GM19467 (cell line): ENCODE data around the gene NPHS1.
"Not testable (repeated sequence)": the region's sequence is repeated elsewhere in the genome, so short reads cannot be mapped to it uniquely, and the experiment has no call there.

Experiments
- ATAC-seq: cut with Tn5 transposase; IDR thresholded peaks from one replicate; pipeline ENCODE4 v1.9.1; 2021; ENCODE audit warnings: mild to moderate bottlenecking, moderate library complexity; ENCODE audit not compliant: unreplicated experiment

Gene NPHS1

DNA sequence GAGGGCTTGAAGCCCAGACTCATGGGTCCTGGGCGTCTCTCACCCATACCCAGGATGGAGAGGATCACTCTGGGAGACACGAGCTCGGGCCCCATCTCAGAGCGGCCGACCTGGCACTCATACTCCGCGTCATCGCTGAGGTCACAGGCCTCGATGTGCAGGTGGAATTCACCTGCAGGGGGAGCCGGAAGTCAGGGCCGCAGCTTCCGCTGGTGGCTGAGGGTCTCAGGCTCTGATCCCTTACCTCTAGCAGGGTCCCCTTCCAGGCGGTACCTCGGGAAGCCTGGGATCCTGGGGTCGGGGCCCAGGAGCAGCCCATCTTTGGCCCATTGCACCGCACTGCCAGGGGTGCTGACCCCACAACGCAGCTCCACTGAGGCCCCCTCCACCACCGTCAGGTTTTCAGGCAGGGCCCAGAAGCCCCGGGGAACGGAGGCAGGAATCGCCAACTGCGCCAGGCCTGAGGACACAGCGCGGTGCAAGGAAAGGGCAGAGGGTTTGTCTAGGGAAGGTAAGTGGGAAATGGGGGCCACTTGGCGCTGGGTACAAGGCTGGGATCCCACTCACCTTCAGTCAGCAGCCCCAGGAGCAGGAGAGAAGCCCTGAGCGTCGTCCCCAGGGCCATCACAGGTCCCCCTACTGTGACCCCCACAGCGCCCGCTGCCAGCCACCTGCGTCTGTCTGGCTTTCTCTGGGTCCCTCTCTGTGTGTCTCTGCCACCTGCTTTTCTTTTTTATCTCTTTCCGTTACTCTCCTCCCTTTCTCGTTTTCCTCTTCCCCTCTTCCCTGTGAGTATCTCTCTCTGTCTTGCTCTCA is 883 bp downstream of the NPHS1 start:
- ATAC-seq = no peak

DNA sequence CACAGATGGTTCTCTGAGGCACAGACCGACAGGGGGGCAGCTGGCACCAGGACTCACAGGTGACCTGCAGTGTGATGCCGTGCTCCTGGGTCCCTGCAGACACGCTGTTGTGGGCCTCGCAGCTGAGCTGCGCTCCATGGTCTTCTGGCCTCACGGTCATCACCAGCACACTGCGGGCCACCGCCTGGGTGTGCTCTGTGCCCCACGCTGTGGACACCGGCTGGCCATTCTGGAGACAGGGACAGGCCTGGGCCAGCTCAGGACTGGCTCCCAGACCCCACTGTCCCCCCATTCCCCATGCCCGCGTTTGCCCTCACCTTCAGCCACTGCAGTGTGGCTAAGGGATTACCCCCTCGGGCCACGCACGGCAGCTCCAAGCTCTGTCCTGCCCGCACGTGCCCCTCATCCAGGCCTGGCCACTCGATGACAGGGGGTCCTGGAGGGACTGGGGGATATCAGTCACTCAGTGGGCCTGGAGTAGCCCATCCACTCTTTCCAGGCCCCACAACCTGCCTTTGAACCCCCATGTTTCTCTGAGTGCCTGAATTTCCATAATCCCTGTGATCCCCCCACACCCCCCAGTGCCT is 3.3 kb downstream of the NPHS1 start:
- no peak for ATAC-seq

DNA sequence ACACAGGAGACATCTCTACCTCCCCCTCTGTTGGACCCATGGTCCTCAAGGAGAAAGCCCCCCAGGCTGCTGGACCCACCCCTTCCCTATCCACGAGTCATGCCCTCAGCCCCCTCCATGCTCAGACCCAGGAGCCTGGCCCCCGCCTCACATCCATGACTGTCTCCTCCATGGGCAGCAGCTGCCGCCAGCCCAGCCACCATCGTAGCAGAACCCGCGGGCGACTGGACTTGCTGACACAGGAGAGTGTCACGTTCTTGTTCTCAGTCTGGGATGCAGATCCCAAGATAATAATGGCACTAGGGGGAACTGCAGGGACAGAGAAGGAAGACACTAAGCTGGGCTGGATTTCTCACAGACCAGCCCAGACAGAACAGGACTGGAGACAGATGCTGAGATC is 3.8 kb downstream of the NPHS1 start:
- no peak for ATAC-seq

GRCh38 chr19:35847911-35848310 is 4.4 kb downstream of the NPHS1 start:
- ATAC-seq = no peak

GRCh38 chr19:35846038-35846668 is 6.2 kb downstream of the NPHS1 start:
- ATAC-seq = no peak

- ATAC-seq = no peak
These were observed 6.9 kb downstream of the NPHS1 start for GRCh38 chr19:35845215-35846037.

DNA sequence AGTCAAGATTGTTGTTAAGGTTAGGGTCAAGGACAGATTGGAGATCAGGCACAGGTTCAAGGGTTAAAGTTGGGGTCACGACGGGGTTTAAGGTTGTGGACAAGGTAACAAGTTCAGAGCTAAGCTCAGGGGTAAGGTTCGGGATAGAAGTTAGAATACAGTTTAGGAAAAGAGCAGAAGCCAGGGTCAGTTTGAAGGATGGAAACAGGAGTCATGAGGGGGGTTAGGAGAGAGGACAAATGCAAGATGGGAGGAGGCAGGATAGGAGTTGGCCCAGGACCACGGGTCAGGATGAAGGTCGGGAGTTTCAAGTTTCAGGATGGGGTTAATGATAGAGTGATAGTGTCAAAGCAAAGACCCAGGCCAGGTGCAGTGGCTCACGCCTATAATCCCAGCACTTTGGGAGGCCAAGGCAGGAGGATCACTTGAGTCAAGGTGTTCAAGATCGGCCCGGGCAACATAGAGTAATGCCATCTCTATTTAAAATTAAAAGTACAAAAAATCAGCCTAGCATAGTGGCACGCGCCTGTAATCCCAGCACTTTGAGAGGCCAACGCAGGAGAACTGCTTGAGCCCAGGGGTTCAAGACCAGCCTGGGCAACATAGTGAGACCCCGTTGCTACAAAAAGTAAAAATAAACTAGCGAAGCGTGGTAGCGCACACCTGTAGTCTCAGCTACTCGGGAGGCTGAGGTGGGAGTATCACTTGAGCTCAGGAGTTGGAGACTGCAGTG is 7.7 kb downstream of the NPHS1 start:
- ATAC-seq = no peak

DNA sequence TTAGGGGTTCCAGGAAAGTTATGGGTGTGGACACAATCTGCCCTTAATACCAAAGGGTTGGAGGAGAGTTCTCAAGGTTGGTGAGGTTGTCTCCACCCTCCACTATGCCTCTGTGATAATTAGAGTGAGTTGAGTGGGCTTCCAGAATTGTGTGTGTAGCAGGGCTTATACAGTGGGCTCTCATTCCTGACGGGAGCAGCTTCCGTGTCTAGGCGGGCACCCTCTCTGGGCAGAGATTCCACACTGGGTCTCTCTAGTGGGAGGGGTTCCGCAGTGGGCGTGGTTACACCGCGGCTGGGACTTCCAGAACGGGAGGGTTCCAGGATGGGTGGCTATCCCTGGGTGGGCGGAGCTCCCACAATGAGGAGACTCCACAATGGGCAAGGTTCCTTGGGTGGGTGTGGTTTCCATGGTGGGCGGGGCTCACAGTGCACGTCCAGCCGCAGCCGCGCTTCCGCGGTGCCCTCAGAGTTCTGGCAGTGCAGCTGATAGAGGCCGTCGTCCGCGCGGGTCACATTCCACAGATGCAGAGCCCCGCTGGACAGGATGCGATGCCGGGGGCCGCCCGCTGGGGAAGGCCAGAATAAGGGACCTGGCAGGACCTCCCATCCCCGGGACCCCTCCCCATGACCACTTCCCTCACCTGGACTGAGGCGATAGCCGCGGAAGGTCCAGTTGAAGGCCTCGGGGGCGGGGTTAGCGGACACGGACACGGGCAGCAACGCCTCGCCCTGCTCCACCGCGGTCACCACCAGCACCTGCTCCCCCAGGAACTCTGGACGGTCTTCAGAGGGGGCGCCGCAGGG is 8.4 kb downstream of the NPHS1 start:
- no peak for ATAC-seq

- no peak for ATAC-seq
These were observed 9.5 kb downstream of the NPHS1 start for GRCh38 chr19:35842666-35843272.

DNA sequence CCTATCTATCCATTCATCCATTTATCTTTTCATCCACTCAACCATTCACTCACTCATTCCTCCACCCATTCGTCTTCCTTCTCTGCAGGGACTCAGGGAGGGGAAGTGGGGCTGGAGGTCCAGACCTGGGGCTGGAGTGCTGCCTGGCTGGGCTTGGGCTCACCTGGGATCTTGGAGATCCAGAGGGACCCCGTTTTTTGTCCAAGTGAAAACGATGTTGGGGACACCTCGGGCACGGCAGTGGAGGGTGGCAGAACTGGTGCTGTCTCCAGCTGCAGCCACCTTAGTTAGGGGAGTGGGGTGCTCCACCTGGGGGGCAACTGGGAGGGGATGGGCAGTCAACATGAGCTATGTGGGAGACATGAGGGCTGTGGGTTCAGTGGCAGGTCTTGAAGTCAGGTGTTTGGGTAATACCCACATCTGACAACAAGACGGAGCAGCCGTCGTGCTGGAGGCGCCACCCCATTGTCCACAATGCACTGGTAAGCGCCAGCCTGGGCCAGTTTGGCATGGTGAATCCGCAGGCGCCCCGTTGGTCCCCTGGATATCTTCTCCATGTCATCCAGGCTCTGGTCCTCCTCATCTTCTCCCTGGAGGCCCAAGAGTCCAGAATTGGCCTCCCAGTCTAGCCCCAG is 10.2 kb downstream of the NPHS1 start:
- no peak for ATAC-seq

GRCh38 chr19:35836096-35836495 is 16.2 kb downstream of the NPHS1 start:
- ATAC-seq = not testable (repeated sequence)

DNA sequence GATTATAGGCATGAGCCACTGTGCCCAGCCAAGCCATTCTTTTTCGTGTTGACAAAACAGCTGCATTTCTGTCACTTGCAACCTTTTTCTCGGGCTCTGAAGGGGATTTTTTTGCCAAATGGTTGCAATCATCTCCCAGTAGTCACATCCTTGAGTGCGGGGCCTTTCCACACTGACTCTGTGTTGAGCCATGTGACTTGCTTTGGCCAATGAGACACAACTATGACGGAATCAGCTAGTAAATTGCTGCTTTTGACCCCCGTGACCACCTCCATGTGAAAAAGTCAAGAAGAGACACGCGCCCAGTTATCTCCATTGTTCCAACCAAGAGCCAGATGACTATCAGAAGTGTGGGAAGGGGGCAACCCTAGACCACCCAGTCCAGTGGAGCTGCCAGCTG is 18.3 kb downstream of the NPHS1 start:
- no peak for ATAC-seq

GRCh38 chr19:35832054-35832453 is 20.2 kb downstream of the NPHS1 start:
- no peak for ATAC-seq

DNA sequence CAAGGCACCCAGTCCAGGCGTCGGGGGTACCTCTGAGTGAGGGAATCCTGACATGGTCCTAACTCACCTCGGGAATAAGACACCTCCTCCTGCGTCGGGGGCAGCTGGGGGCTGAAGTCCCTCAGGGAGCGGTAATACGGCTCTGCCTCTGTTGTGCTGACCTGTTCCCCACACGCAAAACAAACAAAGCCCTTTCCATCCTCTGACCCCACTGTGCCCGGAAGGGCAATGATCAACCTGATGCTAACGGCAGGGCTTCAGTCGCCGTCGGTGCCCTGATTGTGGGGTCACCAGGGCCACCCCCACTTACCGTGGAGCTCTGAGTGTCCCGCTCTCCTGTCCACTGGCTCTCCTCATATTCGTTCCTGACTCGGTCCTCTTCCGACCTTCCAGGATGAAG is 21.3 kb downstream of the NPHS1 start:
- no peak for ATAC-seq

- ATAC-seq = no peak
These were observed 23.5 kb downstream of the NPHS1 start for GRCh38 chr19:35828692-35829301.

GRCh38 chr19:35824150-35824549 is 28.2 kb downstream of the NPHS1 start:
- ATAC-seq = no peak

- no peak for ATAC-seq
These were observed 29.7 kb downstream of the NPHS1 start for GRCh38 chr19:35822579-35822978.

DNA sequence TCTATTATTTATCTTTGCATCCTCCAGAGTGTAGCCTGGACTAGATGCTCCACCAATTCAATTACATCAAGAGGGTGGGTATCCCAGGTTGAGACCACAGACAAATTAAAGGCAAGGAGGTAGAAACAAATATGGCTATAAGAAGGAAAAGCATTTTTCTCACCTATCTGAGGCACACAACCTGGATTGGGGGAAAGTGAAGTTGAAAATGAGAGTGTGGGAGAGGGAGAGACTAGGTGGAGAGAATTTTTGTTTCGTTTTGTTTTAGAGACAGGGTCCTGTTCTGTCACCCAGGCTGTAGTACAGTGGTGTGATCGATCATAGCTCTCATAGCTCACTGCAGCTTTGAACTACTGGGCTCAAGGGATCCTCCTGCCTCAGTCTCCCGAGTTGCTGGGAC is 33.9 kb downstream of the NPHS1 start:
- ATAC-seq = no peak

DNA sequence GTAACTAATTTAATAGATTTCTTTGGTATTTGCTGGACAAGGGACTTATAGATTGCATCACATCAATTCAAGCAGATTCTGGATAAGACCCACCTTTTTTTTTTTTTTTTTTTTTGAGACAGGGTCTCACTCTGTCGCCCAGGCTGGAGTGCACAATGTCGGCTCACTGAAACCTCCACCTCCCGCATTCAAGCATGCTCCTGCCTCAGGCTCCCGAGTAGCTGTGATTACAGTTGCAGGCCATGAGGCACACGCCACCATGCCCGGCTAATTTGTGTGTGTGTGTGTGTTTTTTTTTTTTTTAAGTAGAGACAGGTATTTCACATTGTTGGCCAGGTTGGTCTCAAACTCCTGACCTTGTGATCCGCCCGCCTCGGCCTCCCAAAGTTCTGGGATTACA is 35.5 kb downstream of the NPHS1 start:
- no peak for ATAC-seq
